ENCODE results near the gene PAK4.

The PAK4 gene

DNA sequence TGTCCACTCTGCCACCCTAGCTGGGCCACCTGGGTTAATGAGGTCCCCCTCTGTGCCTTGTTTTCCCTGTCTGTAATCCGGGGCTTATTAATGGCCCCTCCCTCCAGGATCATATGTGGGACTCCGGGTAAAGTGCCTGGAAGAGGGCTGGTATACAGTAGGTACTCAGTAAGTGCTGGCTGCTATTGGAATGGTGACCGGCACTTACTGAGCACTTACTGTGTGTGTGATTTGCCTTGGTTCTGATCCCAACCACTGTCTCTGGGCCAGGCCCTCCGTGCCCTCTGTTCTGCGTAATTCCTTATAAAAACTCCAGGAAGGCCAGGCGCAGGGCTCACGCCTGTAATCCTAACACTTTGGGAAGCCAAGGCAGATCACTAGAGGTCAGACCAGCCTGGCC lies 40.3 kb downstream of the PAK4 start:
- no peak for DNase-seq (ENCODE audit: low read depth)

DNA sequence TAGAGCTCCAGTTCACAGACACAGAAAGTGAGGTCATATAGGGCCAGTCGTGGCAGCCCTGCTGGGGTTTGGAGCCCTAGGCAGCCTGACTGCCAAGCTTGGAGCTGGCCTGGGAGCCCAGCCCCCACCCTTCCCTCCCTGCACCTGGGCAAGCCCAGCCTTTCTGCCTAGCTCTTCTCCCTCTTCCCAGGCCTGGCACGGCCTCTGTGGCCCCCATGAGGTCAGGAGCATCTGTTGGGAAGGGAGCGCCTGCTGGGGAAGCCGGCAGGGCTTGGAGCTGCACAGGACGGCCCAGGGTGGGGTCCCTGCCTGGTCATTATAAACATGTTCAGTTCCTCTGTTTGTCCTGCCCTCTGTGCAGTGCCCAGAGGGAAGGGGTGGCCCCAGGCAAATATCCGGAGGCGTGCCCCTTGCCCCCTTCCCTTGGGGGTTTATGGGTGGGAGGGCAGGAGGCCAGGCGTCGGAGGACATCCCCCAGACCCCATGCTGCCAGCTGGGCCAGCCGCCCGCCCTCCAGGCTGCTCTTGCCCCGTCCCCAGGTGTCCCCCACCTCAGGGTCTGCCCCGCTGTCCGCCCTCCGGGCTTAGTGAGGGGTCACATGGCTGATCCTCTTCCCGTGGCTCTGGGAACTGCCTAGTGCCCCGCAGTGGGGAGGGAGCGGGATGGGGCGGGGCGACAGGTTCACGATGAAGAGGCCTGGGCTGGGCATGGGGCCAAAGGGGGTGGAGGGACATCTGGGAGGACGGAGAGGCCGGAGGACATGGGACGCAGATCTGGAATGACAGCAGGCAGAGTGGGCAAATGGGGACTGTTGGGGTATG lies 41.2 kb downstream of the PAK4 start:
- DNase-seq (ENCODE audit: low read depth), result no peak

DNA sequence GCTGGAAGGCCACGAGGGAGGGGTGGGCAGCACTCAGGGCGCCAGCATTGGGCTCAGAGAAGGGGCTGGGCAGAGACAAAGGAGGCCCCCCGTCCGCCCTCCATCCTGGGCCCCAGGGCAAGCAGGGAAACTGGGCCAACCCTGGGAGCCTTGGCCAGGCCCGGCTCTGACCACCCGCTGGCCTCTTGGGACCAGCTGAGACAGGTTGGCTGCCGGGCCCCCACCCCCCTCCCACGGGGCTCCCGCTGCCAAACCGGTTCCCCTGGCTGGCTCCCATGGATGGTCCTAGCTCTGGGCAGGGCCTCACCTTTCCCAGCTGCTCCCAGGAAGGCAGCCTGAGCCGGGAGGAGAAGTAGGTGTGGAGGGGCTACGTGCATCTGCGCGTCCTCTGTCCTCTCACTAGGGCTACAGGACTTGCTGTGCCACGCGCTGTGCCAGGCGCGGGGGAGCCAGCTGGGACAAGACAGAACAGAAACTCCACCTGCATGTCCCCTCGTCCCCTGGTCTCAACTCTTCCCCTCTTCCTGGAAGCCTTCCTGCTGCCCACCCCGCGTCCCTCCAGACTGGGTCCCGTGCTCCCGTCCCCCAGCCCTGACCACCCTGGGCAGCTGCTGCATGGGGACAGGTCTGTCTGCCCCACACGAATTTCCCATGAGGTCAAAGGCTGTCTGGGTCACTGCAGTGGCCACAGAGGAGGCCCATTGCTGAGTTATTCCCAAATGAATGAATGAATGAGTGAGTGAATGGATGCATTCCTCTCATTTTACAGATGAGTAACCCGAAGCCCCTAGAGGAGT lies 42.1 kb downstream of the PAK4 start:
- DNase-seq (ENCODE audit: low read depth), result no peak

DNA sequence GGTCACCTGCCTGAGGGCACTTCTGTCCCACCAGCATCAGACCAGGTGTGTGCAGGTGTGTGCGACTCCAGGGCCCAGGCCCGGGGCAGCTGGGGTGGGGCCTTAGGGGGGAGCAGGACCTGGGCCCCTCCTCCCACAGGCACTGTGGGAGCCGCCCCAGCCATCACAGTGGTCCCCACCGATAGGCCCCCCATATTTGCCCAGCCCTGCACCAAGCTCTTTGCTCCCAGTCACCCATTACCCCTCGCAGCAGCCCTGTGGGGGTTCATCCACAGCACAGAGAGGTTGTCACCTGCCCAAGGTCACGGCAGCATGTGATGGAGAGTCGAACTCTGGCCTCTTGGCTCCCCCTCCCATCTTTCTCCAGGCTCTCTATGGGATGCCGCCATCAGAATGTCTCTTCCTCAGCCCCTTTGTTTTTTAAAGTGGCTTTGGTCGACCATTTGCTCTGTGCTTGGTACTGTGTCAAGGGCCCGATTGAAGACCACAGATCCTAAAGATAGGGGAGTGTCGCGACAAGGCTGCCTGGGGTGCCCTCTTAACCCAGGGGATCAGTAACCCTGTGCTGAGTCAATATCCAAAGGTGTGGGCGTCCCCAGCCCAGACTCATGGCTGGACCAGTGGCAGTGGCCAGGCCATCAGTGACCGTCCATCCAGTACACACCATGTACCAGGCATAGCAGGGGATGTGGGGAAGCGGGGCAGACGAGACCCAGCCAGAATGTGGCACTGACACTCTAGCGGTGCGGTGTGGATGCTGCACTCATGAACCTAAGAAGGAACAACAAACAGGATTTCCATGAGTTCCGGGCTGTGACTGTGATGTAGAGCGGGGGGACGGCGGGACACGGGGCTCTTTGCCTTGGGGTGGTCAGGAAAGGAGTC lies 42.9 kb downstream of the PAK4 start:
- no peak for DNase-seq (ENCODE audit: low read depth)

DNA sequence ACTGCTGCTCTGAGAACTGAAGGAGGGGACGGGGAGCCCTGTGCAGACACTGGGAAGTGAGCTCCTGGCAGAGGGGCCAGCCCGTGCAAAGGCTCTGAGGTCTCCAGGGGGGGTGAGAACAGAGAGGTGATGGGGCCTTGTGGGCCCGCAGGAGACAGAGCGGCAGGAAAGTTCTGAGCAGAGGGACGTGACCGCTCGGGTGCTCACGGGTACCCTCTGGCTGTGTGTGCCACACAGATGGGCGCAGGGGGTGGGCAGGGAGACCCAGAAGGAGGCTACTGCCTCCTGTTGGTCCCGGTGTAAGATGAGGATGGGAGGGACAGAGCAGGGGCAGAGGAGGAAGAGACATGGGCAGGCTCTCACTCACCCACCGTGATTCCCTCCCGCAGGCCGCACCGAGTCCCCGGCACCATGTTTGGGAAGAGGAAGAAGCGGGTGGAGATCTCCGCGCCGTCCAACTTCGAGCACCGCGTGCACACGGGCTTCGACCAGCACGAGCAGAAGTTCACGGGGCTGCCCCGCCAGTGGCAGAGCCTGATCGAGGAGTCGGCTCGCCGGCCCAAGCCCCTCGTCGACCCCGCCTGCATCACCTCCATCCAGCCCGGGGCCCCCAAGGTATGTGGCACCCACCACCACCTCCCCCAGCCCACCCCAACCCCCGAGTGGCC lies 43.7 kb downstream of the PAK4 start:
- no peak for DNase-seq (ENCODE audit: low read depth)

DNA sequence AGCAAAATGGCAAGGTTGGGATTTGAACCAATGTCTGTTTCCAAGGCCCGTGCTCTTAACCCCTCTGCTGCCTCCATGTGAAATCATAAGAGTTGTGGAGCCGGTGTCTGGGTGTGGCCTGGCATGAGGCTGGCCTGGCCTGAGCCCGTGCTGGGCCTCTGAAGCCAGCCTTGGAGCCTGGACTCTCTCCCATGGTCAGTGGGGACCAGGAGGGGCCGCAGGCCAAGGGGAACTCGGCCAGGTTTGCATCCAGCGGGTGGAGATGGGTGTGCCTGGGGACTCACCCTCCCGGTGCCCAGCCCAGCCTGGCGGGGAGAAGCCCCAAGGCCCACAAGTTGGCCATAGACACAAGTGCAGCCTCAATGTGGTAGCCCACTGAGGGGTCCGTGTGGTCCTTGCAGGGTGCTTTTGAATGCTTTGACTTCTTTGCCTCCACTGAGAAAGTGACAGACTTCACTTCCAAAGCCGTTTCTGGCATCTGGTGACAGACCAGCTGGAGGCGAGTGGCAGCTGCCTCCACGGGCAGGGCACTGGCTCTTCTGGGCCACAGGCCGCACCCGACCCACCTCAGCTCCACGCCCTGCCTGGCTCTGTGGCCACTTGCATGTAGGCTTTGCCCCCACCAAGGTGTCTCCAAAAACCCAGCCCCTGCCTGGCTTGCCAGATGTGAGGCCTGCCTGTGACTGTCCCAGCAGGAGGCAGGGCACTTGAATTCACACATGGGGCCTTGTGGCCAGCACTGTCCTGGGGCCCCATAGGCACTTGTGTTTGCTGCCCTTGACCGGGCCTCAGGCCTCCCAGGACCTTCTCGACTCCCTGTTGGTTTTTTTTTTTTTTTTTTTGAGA lies 45.0 kb downstream of the PAK4 start:
- DNase-seq (ENCODE audit: low read depth), result no peak

DNA sequence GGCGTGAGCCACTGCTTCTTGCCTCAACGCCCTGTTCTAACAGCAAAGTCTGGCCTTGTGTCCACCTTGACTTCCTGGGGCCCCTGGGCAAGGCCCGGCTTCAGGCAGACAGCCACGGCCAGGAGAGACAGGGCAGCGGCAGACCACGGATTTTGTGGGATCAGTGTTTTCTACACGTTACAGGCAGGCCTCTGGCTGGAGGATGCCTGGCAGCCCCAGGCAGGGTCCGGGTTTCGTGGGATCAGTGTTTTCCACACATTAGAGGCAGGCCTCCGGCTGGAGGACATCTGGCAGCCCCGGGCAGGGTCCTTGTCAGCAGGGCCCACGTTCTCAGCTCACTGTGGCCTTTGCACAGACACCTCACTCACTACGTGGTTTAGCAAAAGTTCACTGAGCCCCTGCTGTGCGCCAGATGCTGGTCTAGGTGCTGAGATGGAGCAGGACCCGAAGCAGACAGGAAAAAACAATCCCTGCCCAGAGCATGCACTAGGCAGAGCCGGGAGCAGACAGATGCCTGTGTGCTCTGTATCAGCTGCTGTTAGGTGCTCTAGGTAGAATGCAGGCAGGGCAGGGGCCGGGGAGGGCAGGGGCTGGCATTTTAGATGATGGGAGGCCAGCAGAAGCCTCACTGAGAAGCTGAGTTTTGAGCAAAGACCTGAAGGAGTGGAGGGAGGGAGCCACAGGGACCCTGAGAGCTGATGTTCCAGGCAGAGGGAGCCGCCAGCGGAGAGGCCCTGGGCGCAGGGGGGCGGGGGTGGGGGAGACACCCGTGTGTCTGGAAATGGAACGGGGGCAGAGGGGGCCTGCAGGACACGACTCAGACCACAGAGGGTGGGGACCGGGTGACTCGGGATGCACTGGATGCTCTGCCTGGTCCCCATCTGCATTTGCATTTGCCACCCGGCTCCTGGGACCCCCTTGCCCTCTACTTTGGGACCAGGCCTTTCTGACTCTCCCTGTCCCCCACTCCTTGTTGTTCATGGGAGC lies 46.2 kb downstream of the PAK4 start:
- DNase-seq (ENCODE audit: low read depth), result no peak

DNA sequence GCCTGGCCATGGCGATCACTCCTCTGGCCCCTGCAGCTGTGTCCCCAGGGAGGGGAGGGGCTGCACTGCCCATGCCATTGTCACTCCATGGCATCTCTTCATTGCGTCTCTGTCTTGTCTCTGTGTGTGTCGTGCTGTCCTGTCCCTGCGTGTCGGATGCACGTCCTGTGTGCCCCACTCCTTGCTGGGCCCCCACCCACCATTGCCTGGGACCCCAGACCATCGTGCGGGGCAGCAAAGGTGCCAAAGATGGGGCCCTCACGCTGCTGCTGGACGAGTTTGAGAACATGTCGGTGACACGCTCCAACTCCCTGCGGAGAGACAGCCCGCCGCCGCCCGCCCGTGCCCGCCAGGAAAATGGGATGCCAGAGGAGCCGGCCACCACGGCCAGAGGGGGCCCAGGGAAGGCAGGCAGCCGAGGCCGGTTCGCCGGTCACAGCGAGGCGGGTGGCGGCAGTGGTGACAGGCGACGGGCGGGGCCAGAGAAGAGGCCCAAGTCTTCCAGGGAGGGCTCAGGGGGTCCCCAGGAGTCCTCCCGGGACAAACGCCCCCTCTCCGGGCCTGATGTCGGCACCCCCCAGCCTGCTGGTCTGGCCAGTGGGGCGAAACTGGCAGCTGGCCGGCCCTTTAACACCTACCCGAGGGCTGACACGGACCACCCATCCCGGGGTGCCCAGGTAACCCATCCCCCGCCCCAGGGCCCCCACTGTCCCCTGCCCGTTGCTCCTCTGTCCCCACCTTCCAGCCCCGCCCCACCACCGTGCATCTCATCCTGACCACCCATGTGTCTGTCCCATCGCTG lies 47.3 kb downstream of the PAK4 start:
- DNase-seq (ENCODE audit: low read depth), result no peak

DNA sequence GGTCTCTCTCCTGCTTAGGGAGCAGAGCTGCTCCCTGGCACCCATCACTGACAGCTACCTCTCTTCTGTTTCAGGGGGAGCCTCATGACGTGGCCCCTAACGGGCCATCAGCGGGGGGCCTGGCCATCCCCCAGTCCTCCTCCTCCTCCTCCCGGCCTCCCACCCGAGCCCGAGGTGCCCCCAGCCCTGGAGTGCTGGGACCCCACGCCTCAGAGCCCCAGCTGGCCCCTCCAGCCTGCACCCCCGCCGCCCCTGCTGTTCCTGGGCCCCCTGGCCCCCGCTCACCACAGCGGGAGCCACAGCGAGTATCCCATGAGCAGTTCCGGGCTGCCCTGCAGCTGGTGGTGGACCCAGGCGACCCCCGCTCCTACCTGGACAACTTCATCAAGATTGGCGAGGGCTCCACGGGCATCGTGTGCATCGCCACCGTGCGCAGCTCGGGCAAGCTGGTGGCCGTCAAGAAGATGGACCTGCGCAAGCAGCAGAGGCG lies 48.0 kb downstream of the PAK4 start:
- no peak for DNase-seq (ENCODE audit: low read depth)

DNA sequence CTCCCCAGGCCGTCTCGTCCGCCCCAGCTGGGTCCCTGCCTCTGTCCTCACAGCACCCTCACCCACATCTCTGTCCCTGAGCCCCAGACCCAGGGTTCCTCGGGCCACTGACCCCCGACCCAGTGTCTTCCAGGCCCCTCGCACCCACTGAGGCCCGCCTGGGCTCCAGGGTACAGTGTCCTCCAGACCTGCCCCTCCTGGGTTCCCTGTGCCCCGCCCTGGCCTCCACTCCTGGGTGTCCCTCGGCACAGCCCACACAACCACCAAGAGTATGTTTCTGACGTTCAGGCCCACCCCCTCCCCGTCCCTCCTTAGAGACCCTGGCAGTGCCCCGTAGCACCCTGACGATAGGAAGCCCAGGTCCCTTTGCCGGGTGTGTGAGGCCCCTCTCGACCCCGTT lies 48.6 kb downstream of the PAK4 start:
- DNase-seq (ENCODE audit: low read depth), result no peak

DNA sequence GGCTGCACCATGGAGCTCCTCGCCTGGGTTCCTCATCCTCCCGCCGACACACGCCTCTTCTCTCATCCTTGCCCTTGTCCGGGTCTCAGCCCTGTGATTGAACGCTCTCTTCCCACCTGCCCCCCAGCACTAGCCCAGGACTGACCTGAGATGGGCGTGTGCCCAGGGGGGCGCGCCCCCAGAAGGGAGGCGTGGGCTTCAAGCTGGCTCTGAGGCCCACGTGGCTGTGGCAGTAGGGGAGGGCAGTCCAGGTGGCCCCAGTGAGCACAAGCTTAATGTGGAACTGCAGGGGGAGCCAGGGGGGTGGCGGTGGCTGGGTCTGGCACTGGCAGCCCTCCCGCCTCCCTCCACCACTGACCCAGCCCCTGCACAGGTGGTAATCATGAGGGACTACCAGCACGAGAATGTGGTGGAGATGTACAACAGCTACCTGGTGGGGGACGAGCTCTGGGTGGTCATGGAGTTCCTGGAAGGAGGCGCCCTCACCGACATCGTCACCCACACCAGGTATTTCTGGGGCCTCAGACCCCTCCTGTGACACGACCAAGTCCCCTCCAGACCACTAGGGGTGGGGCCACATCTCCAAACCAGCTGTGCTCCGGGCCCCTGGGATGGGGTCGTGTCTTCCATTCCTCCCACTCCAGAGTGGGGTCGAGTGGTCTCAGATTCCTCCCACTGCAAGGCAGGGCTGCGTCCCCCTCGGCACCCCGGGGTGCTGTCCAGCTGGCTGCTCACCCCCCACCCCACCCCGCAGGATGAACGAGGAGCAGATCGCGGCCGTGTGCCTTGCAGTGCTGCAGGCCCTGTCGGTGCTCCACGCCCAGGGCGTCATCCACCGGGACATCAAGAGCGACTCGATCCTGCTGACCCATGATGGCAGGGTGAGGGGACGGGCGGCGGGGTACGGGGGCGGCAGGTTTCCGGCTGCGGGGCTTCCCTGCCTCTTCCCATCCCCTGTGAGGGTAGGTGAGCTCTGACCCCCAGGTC lies 49.3 kb downstream of the PAK4 start:
- DNase-seq (ENCODE audit: low read depth), result no peak

DNA sequence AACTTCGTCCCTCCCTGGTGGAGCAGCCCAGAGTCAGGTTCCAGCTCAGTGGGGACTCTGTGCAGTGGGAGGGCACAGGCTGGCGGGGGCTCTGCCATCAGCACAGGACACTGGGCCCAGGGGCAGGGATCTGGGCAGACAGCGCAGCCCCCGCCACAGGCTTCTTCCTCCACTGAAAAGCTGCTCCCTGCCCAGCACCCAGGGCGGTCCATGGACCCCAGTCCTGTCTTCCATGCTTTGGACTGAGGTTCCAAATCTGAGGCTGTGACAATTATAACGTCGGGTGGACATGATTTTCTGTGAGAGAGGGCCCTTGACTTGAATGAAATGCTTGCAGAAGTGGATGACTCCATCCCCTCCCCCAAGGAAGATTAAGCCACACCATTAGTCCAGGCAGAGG lies 50.0 kb downstream of the PAK4 start:
- DNase-seq (ENCODE audit: low read depth), result no peak

DNA sequence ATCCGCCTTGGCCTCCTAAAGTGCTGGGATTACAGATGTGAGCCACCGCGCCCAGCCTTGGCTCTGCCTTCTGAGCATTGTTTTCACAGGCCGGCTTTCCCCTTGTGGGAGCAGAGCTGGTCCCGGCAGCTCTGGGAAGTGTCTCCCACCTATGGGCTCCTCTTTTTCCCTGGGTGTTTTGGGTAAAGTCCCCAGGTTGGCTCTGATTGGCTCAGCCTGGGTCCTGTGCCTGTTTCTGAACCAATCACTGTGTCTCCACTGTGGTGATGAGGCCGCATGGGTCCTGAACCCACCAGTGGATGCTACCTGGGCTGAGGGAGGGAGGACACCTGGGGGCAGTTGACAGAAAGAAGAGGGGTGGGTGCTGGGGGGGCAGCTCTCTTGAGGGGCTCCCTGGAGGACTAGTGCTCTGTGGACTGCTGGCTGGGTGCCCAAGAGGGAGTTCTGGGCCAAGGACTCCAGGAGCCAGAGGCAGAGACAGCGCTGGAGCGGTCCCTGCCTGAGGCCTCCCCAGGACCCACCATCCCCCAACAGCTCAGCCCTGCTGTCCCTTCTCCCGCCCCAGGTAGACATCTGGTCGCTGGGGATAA lies 51.6 kb downstream of the PAK4 start:
- no peak for DNase-seq (ENCODE audit: low read depth)

DNA sequence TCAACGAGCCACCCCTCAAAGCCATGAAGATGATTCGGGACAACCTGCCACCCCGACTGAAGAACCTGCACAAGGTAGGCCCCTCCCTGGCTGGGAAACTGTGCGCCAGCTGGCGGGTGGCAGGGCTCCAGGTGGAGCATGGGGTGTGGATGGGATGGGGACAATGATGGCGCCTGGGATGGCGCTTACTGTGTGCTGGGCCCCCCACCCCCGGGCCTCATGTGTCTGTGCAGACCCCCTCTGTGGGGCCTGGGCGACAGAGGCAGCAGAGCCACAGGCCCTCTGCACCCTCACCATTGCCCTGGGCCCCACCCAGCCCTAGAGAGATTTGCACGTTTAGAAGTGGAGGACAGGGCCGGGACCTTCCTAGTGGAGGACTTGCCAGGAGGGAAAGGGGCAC lies 52.1 kb downstream of the PAK4 start:
- no peak for DNase-seq (ENCODE audit: low read depth)

DNA sequence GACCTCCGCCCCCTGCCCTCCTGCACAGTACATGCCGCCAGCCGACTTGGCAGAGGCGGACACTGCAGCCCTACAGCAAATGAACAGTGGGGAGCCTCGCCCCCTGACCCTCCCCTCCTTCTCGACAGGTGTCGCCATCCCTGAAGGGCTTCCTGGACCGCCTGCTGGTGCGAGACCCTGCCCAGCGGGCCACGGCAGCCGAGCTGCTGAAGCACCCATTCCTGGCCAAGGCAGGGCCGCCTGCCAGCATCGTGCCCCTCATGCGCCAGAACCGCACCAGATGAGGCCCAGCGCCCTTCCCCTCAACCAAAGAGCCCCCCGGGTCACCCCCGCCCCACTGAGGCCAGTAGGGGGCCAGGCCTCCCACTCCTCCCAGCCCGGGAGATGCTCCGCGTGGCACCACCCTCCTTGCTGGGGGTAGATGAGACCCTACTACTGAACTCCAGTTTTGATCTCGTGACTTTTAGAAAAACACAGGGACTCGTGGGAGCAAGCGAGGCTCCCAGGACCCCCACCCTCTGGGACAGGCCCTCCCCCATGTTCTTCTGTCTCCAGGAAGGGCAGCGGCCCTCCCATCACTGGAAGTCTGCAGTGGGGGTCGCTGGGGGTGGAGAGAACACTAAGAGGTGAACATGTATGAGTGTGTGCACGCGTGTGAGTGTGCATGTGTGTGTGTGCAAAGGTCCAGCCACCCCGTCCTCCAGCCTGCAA lies 52.9 kb downstream of the PAK4 start:
- DNase-seq (ENCODE audit: low read depth), result no peak

DNA sequence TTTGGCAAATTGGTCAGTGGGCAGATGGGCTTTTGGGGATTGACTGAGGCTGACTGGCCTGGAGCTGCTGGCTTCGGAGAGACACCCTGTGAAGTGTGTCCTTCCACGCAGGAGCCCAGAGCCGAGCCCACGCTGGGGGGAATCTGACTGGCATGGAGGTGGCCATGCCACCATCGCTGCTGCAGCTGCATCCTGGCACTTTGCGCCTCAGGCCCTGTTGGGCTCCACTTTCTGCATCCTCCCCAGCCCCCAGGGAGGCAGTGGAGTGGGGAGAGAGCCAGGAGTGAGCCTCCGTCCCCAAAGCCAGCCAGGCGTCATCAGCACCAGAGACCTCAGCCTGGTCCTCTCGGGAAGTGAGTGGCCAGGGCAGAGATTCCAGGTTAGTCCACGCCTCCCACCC lies 54.2 kb downstream of the PAK4 start:
- DNase-seq (ENCODE audit: low read depth), result no peak
